Measurements from ENCODE around the gene MR1.

GRCh38 chr1:181108304-181108867 lies 74.6 kb downstream of the MR1 start:
- TF ChIP-seq POLR2A (IDR thresholded peaks at IDR 0.05) (no peak), CTCF (IDR thresholded peaks at IDR 0.05) (no peak)

Measured in testis (tissue), 2 donors.